Right ventricle myocardium inferior (tissue), 1 donor: Measurements from ENCODE around the gene EFCAB3. TPM values are rescaled to one million over a fixed set of nuclear protein-coding genes. Genes with fewer than 3 reads are reported as not detected.
"Not testable (repeated sequence)": the region's sequence is repeated elsewhere in the genome, so short reads cannot be mapped to it uniquely, and the experiment has no call there.

Experiments
- ATAC-seq: fragments of 200-7000 bp; cut with Tn5 transposase; one replicate; pipeline ENCODE4 v1.9.1; 2020; ENCODE audit warnings: mild to moderate bottlenecking, moderate library complexity
- DNase-seq: peaks from one replicate; pipeline ENCODE4 v3.0.0; 2021; ENCODE audit errors: missing footprints
- intact Hi-C: fragments of 100-400 bp; cut with DNase I; formaldehyde crosslinking; loops from one replicate; pipeline ENCODE4 v1.11.0; 2022
- total RNA-seq: library from RNA; stranded (reverse); fragmentation: NEBNext Ultra II Directional; extraction: Animal tissue kit (Norgen Biotek cat#: 25700); gene quantifications from one replicate; pipeline ENCODE4 v1.2.1, GENCODE V29; 2021
- donor health status: DM: no; HTN: yes; CAD: no; lungs with severe emphysema.

Gene EFCAB3
- total RNA-seq, 1 donor from 2014 or later = not detected

- DNase-seq, ATAC-seq, intact Hi-C loops: not testable (repeated sequence)
These were observed 73.8 kb downstream of the EFCAB3 start for GRCh38 chr17:62454111-62454510.

- DNase-seq (no peak), ATAC-seq (no peak)
- intact Hi-C loops = no loop called here
These were observed 75.7 kb downstream of the EFCAB3 start for GRCh38 chr17:62456016-62456415.

- ATAC-seq, intact Hi-C loops, DNase-seq: not testable (repeated sequence)
These were observed 78.1 kb downstream of the EFCAB3 start for GRCh38 chr17:62458483-62458882.

- DNase-seq, ATAC-seq, intact Hi-C loops: not testable (repeated sequence)
These were observed 84.1 kb downstream of the EFCAB3 start for GRCh38 chr17:62464422-62464821.

- DNase-seq, ATAC-seq, intact Hi-C loops: not testable (repeated sequence)
These were observed 84.9 kb downstream of the EFCAB3 start for GRCh38 chr17:62465271-62465670.

Other genes starting within 250 kb of the EFCAB3 start
- gene METTL2A, start 43.3 kb downstream of the EFCAB3 start, total RNA-seq = 15.0 TPM
- gene TLK2, start 98.3 kb downstream of the EFCAB3 start, total RNA-seq = 29.1 TPM
- gene MRC2, start 247.1 kb downstream of the EFCAB3 start, total RNA-seq = 33.8 TPM